ENCODE data around the gene COQ4. TPM values are rescaled to one million over a fixed set of nuclear protein-coding genes. Genes with fewer than 3 reads are reported as not detected.

Gene COQ4
- total RNA-seq, 1 experiment from 2014 or later = 59.2 TPM

GRCh38 chr9:128340691-128341434, 18.2 kb downstream of the COQ4 start:
- peak; percentile 26 for DNase-seq (ENCODE audit: low read depth)

DNA sequence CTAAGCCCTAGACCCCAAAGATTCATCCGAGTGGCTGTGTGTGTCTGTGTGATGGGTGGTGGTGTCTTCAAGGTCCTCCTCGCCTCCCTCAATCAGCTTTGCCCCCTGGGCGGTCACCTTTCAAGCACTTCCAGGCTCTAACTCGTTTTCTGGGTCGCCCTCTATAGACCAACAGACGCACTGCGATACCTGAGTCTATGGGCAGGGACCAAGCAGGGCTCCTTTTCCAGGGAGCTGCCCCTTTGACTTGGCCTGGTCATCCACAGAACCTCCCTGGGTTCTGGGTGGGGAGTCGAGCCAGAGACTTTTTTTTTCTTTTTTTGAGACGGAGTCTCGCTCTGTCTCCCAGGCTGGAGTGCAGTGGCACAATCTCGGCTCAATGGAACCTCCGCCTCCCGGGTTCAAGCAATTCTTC, 18.8 kb downstream of the COQ4 start:
- peak; percentile 82 for DNase-seq (ENCODE audit: low read depth)

DNA sequence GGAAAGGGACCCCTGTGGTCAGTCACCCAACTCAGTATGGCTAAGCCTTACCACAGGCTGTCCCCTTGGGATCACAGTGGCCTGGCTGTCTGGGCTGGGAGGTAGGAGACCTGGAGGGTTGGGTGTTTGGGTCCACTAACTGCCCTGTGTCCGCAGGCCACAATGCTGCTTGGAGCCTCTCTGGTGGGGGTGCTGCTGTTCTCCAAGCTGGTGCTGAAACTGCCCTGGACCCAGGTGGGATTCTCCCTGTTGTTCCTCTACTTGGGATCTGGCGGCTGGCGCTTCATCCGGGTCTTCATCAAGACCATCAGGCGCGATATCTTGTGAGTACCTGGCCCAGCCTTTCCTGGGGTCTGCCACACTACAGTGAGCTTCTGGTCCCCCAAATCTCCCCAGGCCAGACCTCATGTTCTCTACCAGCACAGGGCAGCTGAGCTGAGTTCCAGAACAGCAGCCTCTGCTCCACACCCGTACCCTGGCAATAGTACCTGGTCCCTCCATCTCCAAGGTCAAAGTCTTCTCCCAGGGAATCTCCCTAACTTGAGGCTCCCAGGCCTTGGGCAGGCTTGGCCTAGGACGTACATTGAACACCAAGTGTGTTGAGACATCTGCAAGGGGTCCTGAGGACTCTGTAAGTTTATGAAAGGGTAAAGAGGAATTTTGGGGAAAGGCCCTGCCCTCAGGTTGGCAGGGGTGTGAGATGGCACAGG, 20.5 kb downstream of the COQ4 start:
- DNase-seq (ENCODE audit: low read depth) = no peak

DNA sequence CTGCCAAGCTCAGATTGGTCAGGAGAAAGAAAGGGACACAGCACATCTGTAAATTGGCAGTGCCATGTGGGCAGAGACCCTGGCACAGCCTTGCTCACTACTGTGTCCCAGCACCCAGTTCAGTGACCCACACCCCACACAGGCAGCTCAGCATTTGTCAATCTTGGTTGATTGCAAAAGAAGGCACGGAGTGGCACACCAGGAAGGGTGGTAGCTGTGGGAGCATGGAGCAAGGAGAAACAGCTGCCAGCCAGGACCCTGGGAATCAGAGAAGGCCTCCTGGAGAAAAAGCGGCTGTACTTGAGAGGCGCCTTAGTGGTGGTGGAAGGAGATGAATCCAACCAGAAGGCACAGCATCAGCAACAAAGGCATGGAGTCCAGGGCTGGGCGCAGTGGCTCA, 21.2 kb downstream of the COQ4 start:
- no peak for DNase-seq (ENCODE audit: low read depth)

- no peak for DNase-seq (ENCODE audit: low read depth)
These were observed 22.4 kb downstream of the COQ4 start for GRCh38 chr9:128344931-128345605.

- no peak for DNase-seq (ENCODE audit: low read depth)
These were observed 26.5 kb downstream of the COQ4 start for GRCh38 chr9:128349125-128349524.

GRCh38 chr9:128349772-128350171, 27.1 kb downstream of the COQ4 start:
- DNase-seq (ENCODE audit: low read depth) = no peak

DNA sequence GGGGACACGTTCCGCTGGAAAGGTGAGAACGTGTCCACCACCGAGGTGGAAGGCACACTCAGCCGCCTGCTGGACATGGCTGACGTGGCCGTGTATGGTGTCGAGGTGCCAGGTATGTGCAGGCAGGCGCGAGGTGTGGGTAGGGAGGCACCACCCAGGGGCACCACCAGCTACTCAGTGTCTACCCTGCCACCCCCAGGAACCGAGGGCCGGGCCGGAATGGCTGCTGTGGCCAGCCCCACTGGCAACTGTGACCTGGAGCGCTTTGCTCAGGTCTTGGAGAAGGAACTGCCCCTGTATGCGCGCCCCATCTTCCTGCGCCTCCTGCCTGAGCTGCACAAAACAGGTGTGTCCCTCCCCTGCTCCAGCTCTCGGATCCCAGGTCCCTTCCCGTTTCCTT, 32.8 kb downstream of the COQ4 start:
- DNase-seq (ENCODE audit: low read depth) = no peak

- no peak for DNase-seq (ENCODE audit: low read depth)
These were observed 35.5 kb downstream of the COQ4 start for GRCh38 chr9:128358090-128358489.

DNA sequence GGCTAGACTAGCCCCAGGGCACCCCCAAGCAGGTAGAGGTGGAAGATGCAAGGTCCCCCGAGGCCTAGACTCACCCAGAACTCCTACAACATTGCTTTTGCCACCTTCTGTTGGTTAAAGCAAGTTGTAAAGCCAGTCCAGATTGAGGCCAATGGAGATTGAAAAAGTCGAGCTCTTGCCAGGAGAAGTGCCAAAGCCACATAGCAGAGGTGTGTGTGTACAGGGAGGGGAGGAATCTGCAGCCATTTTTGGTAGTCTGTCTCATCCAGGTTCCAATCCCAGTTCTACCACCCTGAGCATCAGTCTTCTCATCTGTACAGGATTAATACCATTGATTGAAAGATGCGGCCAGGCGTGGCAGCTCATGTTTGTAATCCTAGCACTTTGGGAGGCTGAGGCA, 36.2 kb downstream of the COQ4 start:
- DNase-seq (ENCODE audit: low read depth) = peak; percentile 29

DNA sequence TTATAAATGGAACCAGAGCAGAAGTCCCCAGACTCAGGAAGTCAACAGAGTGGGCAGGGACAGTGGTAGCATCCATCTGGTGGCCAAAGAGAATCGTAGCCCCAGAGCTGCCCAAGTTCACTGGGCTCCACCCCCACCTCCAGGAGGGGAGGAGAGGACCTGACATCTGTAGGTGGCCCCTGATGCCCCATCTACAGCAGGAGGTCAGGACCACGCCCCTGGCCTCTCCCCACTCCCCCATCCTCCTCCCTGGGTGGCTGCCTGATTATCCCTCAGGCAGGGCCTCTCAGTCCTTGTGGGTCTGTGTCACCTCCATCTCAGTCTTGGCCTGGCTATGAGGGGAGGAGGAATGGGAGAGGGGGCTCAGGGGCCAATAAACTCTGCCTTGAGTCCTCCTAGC, 38.2 kb downstream of the COQ4 start:
- no peak for DNase-seq (ENCODE audit: low read depth)

GRCh38 chr9:128361296-128361985, 38.8 kb downstream of the COQ4 start:
- no peak for DNase-seq (ENCODE audit: low read depth)

GRCh38 chr9:128361986-128362646, 39.5 kb downstream of the COQ4 start:
- DNase-seq (ENCODE audit: low read depth) = peak; percentile 86

GRCh38 chr9:128362774-128363173, 40.1 kb downstream of the COQ4 start:
- no peak for DNase-seq (ENCODE audit: low read depth)

DNA sequence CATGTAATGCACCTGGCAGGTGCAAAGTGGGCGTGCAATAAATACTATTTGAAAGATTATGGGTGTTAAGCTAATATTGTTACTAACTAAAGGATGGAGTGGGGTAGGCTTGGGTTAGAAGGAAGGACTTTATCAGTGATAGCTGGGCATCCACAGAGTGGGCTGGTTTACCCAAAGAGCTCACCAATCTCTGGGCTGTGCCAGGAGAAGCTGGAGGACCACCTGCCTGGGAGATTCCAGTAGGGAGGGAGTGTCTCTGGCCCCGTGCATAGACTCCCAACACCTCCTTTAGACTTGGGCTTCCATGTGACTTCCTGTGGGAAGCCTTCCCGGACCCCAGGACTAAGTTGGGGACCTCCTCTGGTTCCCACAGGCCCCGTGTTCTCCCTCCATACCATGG, 42.9 kb downstream of the COQ4 start:
- DNase-seq (ENCODE audit: low read depth) = no peak

GRCh38 chr9:128369024-128369706, 46.5 kb downstream of the COQ4 start:
- DNase-seq (ENCODE audit: low read depth) = no peak

- no peak for DNase-seq (ENCODE audit: low read depth)
These were observed 47.7 kb downstream of the COQ4 start for GRCh38 chr9:128370367-128370751.

- peak; percentile 98 for DNase-seq (ENCODE audit: low read depth)
These were observed 48.4 kb downstream of the COQ4 start, which contains the start of gene URM1 for GRCh38 chr9:128370752-128371629. URM1 (plus strand) TSS chr9:128371374; CDS start chr9:128371381, 7 bp downstream.

DNA sequence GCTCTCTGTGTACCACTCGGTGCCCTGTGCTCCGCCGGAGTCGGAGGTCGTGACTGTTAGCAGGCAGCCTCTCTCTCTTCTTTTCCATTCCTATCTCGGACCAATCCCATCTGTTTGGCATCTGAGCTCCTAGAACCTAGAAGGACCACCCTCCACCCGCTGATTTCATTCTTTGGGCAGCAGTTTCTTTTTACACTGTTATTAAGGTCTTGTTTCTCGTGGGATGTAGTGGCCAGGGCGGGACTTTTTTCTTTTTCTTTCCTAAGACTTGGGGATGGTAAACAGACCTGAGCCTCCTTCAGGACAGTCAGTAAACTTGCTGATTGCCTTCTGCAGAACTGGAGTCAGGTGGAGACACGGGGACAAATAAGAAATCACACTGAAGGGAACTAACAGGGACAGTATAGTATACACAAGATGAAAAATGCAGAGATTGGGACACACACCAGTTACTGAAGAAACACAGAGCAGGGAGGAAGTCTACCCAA, 49.0 kb downstream of the COQ4 start:
- no peak for DNase-seq (ENCODE audit: low read depth)

- peak; percentile 76 for DNase-seq (ENCODE audit: low read depth)
These were observed 49.6 kb downstream of the COQ4 start for GRCh38 chr9:128372188-128372641.
